ENCODE results near the gene GHITM. TPM values are rescaled to one million over a fixed set of nuclear protein-coding genes. Genes with fewer than 3 reads are reported as not detected.
"Not testable (repeated sequence)": the region's sequence is repeated elsewhere in the genome, so short reads cannot be mapped to it uniquely, and the experiment has no call there.

Gene GHITM
- total RNA-seq, 6 experiments from 2014 or later: 133 to 231 (median 166) TPM

DNA sequence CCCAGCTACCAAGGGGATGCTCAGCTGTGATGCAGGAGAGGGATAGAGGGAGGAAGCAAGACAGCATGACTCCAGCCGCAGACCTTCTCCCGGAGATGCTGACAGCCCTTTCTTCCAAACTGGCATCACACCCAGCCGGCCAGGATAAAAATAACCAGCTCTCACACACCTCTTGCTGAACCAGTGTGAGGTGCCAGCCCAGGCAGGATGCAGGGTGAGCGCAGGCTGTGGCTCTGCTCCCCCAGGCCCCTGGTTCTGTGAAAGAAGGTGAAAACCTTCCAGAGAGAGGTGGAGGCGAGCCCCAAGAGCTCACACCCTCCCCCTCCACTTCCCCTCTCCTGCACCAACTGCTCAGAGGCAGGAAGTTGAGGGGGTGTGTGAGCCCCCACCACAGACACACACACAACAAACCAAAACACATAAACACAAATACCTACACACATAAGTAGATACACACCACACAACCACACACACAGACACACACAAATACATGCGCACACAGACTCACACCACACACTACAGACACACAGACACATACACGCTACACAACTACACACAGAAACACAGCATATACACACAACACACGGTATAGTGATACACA is 38.3 kb downstream of the GHITM start:
- 63% methylated on average over 4 of the region's 8 CpGs for WGBS (ENCODE audit: insufficient coverage, low coverage, low lambda C conversion rate, missing lambda C conversion rate)
- Histone ChIP-seq H3K4me1 (no peaks in the 10 kb centered on the region), H3K27ac (no peak overlapping the region), H3K9me3 (no peaks in the 10 kb centered on the region), H3K4me3 (no peak overlapping the region), H3K27me3 (no peaks in the 10 kb centered on the region), H3K36me3 (no peaks in the 10 kb centered on the region)
- peak in 1 of 3 donors; percentile 22 for DNase-seq
- TF ChIP-seq CTCF (IDR thresholded peaks at IDR 0.05): no peak
- no peak for TF ChIP-seq POLR2A (IDR thresholded peaks at IDR 0.05)
- peak; percentile 30 to 68 (median 64) for ATAC-seq
- intact Hi-C loops (cut with DNase I): no loop called here

- H3K27ac ChIP-seq: no peak overlapping the region
- H3K4me3 ChIP-seq: no peak overlapping the region
- ATAC-seq (no peak), DNase-seq (no peak)
- H3K4me1 ChIP-seq: no peaks in the 10 kb centered on the region
- intact Hi-C loops (cut with DNase I): no loop called here
- WGBS (ENCODE audit: insufficient coverage, low coverage, low lambda C conversion rate, missing lambda C conversion rate): 71% methylated on average over 3 of the region's 3 CpGs
- H3K9me3 ChIP-seq: no peaks in the 10 kb centered on the region
- no peak for TF ChIP-seq POLR2A (IDR thresholded peaks at IDR 0.05)
- H3K27me3 ChIP-seq: no peaks in the 10 kb centered on the region
- no peaks in the 10 kb centered on the region for H3K36me3 ChIP-seq
Observed at GRCh38 chr10:84178160-84178609, 38.9 kb downstream of the GHITM start.

- Histone ChIP-seq H3K4me3 (no peak overlapping the region), H3K4me1 (no peaks in the 10 kb centered on the region), H3K27me3 (no peaks in the 10 kb centered on the region), H3K27ac (no peak overlapping the region), H3K36me3 (no peaks in the 10 kb centered on the region), H3K9me3 (no peaks in the 10 kb centered on the region)
- WGBS (ENCODE audit: insufficient coverage, low coverage, low lambda C conversion rate, missing lambda C conversion rate): 32% methylated on average over 4 of the region's 12 CpGs
- DNase-seq (no peak), ATAC-seq (no peak)
- intact Hi-C loops (cut with DNase I): no loop called here
- TF ChIP-seq CTCF (IDR thresholded peaks at IDR 0.05) (no peak), POLR2A (IDR thresholded peaks at IDR 0.05) (no peak)
Observed at GRCh38 chr10:84179059-84179710, 39.9 kb downstream of the GHITM start.

- intact Hi-C loops (cut with DNase I); ATAC-seq; DNase-seq; H3K4me3 ChIP-seq; H3K27ac ChIP-seq; H3K36me3 ChIP-seq; H3K4me1 ChIP-seq; H3K9me3 ChIP-seq; H3K27me3 ChIP-seq: not testable (repeated sequence)
- 96% methylated on average over 3 of the region's 22 CpGs for WGBS (ENCODE audit: insufficient coverage, low coverage, low lambda C conversion rate, missing lambda C conversion rate)
Observed at GRCh38 chr10:84180386-84180785, 41.1 kb downstream of the GHITM start.

DNA sequence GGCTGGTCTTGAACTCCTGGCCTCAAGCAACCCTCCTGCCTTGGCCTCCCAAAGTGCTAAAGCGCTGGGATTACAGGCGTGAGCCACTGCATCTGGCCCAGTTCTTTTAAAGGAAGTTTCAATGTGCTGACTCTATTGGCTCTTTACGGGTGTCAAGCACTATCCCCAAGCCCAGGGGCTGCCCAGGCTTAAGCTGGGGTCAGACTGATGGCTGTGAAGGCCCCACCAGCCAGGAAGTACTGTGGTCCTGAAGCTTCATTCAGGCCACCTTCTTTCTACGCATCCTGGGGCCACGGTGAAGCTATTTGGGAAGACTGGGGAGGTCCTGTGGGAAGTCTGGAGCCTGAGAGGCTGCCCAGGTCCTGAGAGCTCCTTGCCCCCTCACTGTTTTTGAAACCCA is 42.3 kb downstream of the GHITM start:
- no peak overlapping the region for H3K27ac ChIP-seq
- TF ChIP-seq POLR2A (IDR thresholded peaks at IDR 0.05): no peak
- TF ChIP-seq CTCF (IDR thresholded peaks at IDR 0.05): no peak
- H3K27me3 ChIP-seq: no peaks in the 10 kb centered on the region
- intact Hi-C loops (cut with DNase I): no loop called here
- H3K4me3 ChIP-seq: no peak overlapping the region
- no peaks in the 10 kb centered on the region for H3K9me3 ChIP-seq
- no peaks in the 10 kb centered on the region for H3K36me3 ChIP-seq
- ATAC-seq (no peak), DNase-seq (no peak)
- 65% methylated on average over 3 of the region's 5 CpGs for WGBS (ENCODE audit: insufficient coverage, low coverage, low lambda C conversion rate, missing lambda C conversion rate)
- no peaks in the 10 kb centered on the region for H3K4me1 ChIP-seq
